CD14-positive monocyte (primary cell): ENCODE measurements around the gene HLA-DMB. TPM values are rescaled to one million over a fixed set of nuclear protein-coding genes. Genes with fewer than 3 reads are reported as not detected.
A peak's percentile ranks its signal among the peaks of the same experiment; 100 is the strongest.

ENCODE experiments used
- DNase-seq, 3 donors: peaks; one replicate each; pipeline ENCODE4 v3.0.0-alpha.2; 2011 to 2022
- H2AFZ ChIP-seq: 2 replicates; pipeline ENCODE4 v1.6.0; 2012; ENCODE audit warnings: mild to moderate bottlenecking, low read depth, low read length, inconsistent platforms; ENCODE audit not compliant: insufficient read depth, poor library complexity, severe bottlenecking
- H3K27ac ChIP-seq, 2 donors: 1 replicate in 1 of 2; 2 replicates in 1 of 2; pipeline ENCODE4 v1.5.1; 2012 to 2013; ENCODE audit warnings: low read length in 2 of 2, control low read depth in 1 of 2, inconsistent platforms in 1 of 2, low read depth in 1 of 2, mild to moderate bottlenecking in 1 of 2
- H3K27me3 ChIP-seq, 2 donors: one replicate each; pipeline versions ENCODE4 v1.6.0 to v1.6.1; 2011 to 2013; ENCODE audit warnings: low read length in 2 of 2; ENCODE audit not compliant: control insufficient read depth in 2 of 2, insufficient read depth in 2 of 2
- H3K36me3 ChIP-seq, 2 donors: replicated peaks in 1 of 2; 1 replicate in 1 of 2; 2 replicates in 1 of 2; pipeline versions ENCODE4 v1.5.1 to v1.6.1; 2012 to 2013; ENCODE audit warnings: low read length in 2 of 2, control low read depth in 1 of 2, inconsistent platforms in 1 of 2, mild to moderate bottlenecking in 1 of 2; ENCODE audit not compliant: insufficient read depth in 2 of 2, control insufficient read depth in 1 of 2
- H3K4me1 ChIP-seq, 2 donors: 1 replicate in 1 of 2; 2 replicates in 1 of 2; pipeline versions ENCODE4 v1.5.1 to v1.6.1; 2012 to 2013; ENCODE audit warnings: low read length in 2 of 2, control low read depth in 1 of 2, inconsistent platforms in 1 of 2, mild to moderate bottlenecking in 1 of 2, moderate library complexity in 1 of 2; ENCODE audit not compliant: insufficient read depth in 2 of 2, control insufficient read depth in 1 of 2
- H3K4me2 ChIP-seq: replicated peaks from 2 replicates; pipeline ENCODE3; 2012; ENCODE audit warnings: low read length, moderate library complexity, mild to moderate bottlenecking; ENCODE audit not compliant: poor library complexity, severe bottlenecking; ENCODE audit errors: extremely low read depth
- H3K4me3 ChIP-seq, 3 experiments: fragments of 200-600 bp in 1 of 3; sonication (generic) in 1 of 3; replicated peaks in 1 of 3; 1 replicate in 2 of 3; 2 replicates in 1 of 3; pipeline ENCODE4 v1.5.1; 2011 to 2013; ENCODE audit warnings: low read length in 3 of 3, mild to moderate bottlenecking in 3 of 3, control low read depth in 2 of 3, low read depth in 2 of 3, inconsistent platforms in 1 of 3, moderate library complexity in 1 of 3
- H3K79me2 ChIP-seq: 2 replicates; pipeline ENCODE4 v1.6.0; 2012; ENCODE audit warnings: mild to moderate bottlenecking, control low read depth, inconsistent platforms, low read length, moderate library complexity; ENCODE audit not compliant: insufficient read depth
- H3K9ac ChIP-seq: 2 replicates; pipeline ENCODE4 v1.6.0; 2017; ENCODE audit warnings: low read length, mild to moderate bottlenecking; ENCODE audit not compliant: insufficient read depth, poor library complexity, severe bottlenecking
- H3K9me3 ChIP-seq, 2 donors: replicated peaks in 1 of 2; 1 replicate in 1 of 2; 2 replicates in 1 of 2; pipeline versions ENCODE4 v1.5.1 to v1.6.1; 2012 to 2013; ENCODE audit warnings: low read length in 2 of 2, control low read depth in 1 of 2; ENCODE audit not compliant: control insufficient read depth in 1 of 2, insufficient read depth in 1 of 2
- H4K20me1 ChIP-seq: 2 replicates; pipeline ENCODE4 v1.6.0; 2012; ENCODE audit warnings: mild to moderate bottlenecking, low read length, control low read depth, moderate library complexity; ENCODE audit not compliant: insufficient read depth
- H3K27ac Mint-ChIP-seq, 7 donors: one replicate each; pipeline ENCODE4 v1.8.0; 2020; ENCODE audit warnings: mild to moderate bottlenecking in 7 of 7, mixed read lengths in 7 of 7, moderate library complexity in 6 of 7, inconsistent platforms in 2 of 7
- H3K27me3 Mint-ChIP-seq, 3 donors: one replicate each; pipeline ENCODE4 v1.8.0; 2021 to 2022; ENCODE audit warnings: low read depth in 3 of 3, mild to moderate bottlenecking in 3 of 3, mixed read lengths in 3 of 3, moderate library complexity in 3 of 3, inconsistent platforms in 1 of 3
- H3K36me3 Mint-ChIP-seq, 2 donors: one replicate each; pipeline ENCODE4 v1.8.0; 2020; ENCODE audit warnings: mixed read lengths in 2 of 2, inconsistent platforms in 1 of 2, mild to moderate bottlenecking in 1 of 2
- H3K4me1 Mint-ChIP-seq: one replicate; pipeline ENCODE4 v1.8.0; 2020; ENCODE audit warnings: mild to moderate bottlenecking, mixed read lengths
- H3K4me3 Mint-ChIP-seq, 2 donors: one replicate each; pipeline ENCODE4 v1.8.0; 2020; ENCODE audit warnings: mild to moderate bottlenecking in 2 of 2, mixed read lengths in 2 of 2, moderate library complexity in 1 of 2
- H3K9me3 Mint-ChIP-seq, 7 donors: one replicate each; pipeline ENCODE4 v1.8.0; 2020 to 2022; ENCODE audit warnings: mixed read lengths in 7 of 7, mild to moderate bottlenecking in 6 of 7, moderate library complexity in 6 of 7, inconsistent platforms in 2 of 7
- CTCF ChIP-seq: fragments of 200-600 bp; IDR thresholded peaks from one replicate; pipeline ENCODE4 v1.8.0; 2022; ENCODE audit warnings: antibody characterized with exemption, mild to moderate bottlenecking
- intact Hi-C, 2 donors: fragments of 100-400 bp; cut with micrococcal nuclease; formaldehyde crosslinking; loops; one replicate each; pipeline versions ENCODE4 v1.15.0 to v1.15.1; 2023
- polyA plus RNA-seq, 3 donors: library from polyadenylated mRNA; depleted of rRNA in 1 of 3; unstranded in 2 of 3; stranded (reverse) in 1 of 3; fragments of 300-500 nt in 2 of 3; fragments of >200 nt in 1 of 3; fragmentation: Illumina TruSeq in 2 of 3; gene quantifications; 1 replicate in 2 of 3; 2 replicates in 1 of 3; pipeline ENCODE4 v1.2.3, GENCODE V29; 2012 to 2021

The HLA-DMB gene
- polyA plus RNA-seq, 3 donors, result 510 to 924 (median 726) TPM

DNA sequence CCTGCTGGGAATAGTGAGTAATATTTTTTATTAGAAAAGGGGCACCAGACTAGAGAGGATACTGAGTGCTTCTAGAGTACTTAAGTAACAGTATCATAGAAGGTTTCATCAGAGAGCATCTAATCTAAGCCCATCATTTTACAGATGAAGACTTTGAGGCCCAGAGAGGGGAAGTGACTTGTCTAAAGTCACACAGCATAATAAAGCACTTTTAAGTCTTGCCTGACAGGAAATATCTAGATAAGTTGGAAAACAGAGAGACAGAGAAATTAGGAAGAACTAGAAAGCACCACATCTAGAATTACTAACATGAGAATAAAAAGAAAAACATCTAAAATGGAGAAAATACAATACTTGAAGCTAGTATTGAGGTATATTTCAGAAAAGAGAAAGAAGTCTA lies 6.1 kb upstream of the HLA-DMB start:
- intact Hi-C loops, result no loop called here
- Histone ChIP-seq H3K9me3 (no peaks in the 10 kb centered on the region), H3K27me3 (no peaks in the 10 kb centered on the region), H3K4me3 (peak overlapping the region in 1 of 3 experiments; percentile 26), H3K27ac (peak overlapping the region in 1 of 2 donors; percentile 89), H3K9ac (no peak overlapping the region), H3K4me1 (peaks cover 95 to 97% of the 10 kb centered on the region in 2 donors), H2AFZ (no peak overlapping the region), H3K79me2 (peaks cover 75% of the 10 kb centered on the region), H4K20me1 (no peaks in the 10 kb centered on the region), H3K36me3 (peaks cover 14 to 26% of the 10 kb centered on the region in 2 donors), H3K4me2 (no peak overlapping the region)
- no peak for DNase-seq
- H3K36me3 Mint-ChIP-seq, result peaks cover 35 to 36% of the 10 kb centered on the region in 2 donors
- TF ChIP-seq CTCF, result no peak
- peaks cover 0 to 4% (median 2%) of the 10 kb centered on the region in 3 donors for H3K27me3 Mint-ChIP-seq
- peaks cover 0 to 1% (median 0%) of the 10 kb centered on the region in 7 donors for H3K9me3 Mint-ChIP-seq
- H3K4me3 Mint-ChIP-seq, result no peak overlapping the region
- peaks cover 93% of the 10 kb centered on the region for H3K4me1 Mint-ChIP-seq
- H3K27ac Mint-ChIP-seq, result peak overlapping the region in 6 of 7 donors; percentile 10 to 99 (median 72)

- peaks cover 35 to 36% of the 10 kb centered on the region in 2 donors for H3K36me3 Mint-ChIP-seq
- Histone ChIP-seq H3K9me3 (no peaks in the 10 kb centered on the region), H3K36me3 (peaks cover 14 to 26% of the 10 kb centered on the region in 2 donors), H3K4me1 (peaks cover 95 to 98% of the 10 kb centered on the region in 2 donors), H3K4me2 (peak overlapping the region; percentile 81), H2AFZ (no peak overlapping the region), H3K9ac (peak overlapping the region; percentile 47), H3K79me2 (peaks cover 67% of the 10 kb centered on the region), H3K27me3 (no peaks in the 10 kb centered on the region), H3K27ac (peak overlapping the region; percentile 89 to 92), H3K4me3 (peak overlapping the region in 1 of 3 experiments; percentile 78), H4K20me1 (no peaks in the 10 kb centered on the region)
- peaks cover 0 to 1% (median 0%) of the 10 kb centered on the region in 7 donors for H3K9me3 Mint-ChIP-seq
- H3K4me3 Mint-ChIP-seq, result no peak overlapping the region
- no peak for DNase-seq
- peaks cover 0 to 4% (median 2%) of the 10 kb centered on the region in 3 donors for H3K27me3 Mint-ChIP-seq
- H3K4me1 Mint-ChIP-seq, result peaks cover 97% of the 10 kb centered on the region
- peak overlapping the region; percentile 98 to 100 (median 99) for H3K27ac Mint-ChIP-seq
- intact Hi-C loops, result no loop called here
- TF ChIP-seq CTCF, result no peak
These were observed 5.1 kb upstream of the HLA-DMB start for GRCh38 chr6:32945953-32946352.
